ENCODE measurements around the gene ODAD4.

ODAD4 gene

DNA sequence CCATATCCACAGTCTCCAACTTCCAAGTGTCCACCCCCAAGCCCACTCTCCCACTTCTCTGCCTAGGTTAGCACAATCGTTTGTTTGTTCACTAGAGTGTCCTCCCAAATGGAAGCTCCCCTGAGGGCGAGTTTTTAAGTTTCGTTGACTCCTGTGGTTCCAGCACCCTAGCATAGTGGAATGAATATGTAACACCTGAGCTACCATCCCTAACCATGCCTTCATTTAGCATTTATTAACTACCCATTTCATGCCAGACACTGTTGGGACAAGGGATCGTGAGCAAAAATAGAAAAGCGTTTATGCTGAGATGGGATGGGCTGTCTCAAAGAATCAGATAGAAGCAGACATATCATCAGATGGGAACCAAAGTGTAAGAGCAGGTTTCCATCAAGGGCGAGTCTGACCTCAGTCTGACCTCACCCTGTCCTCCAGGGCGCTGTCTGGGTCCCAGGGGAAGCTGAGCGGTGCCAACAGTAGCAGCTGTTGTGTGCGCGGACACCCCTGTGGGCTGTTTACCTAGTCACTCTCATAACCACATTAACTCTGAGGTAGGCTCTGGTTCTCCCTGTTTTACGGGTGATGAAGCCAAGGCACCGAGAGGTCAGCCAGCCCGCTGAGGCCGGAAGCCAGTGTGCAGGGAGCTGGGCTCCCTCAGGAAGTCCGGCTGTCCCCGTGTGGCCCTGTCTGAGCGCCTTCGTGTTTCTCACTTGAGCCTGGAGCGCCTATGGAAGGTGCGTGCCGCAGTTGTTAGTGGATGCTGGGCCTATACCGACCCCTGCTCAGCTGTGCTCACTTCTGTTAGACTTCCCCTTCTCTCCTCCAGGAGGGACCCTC lies 42.4 kb downstream of the ODAD4 start:
- no peak for DNase-seq

DNA sequence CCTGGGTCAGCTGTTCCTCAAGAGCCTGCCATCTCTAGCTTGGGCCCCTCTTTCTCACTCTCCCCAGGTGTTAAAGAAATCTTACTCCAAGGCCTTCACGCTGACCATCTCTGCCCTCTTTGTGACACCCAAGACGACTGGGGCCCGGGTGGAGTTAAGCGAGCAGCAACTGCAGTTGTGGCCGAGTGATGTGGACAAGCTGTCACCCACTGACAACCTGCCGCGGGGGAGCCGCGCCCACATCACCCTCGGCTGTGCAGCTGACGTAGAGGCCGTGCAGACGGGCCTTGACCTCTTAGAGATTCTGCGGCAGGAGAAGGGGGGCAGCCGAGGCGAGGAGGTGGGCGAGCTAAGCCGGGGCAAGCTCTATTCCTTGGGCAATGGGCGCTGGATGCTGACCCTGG lies 43.0 kb downstream of the ODAD4 start:
- no peak for DNase-seq

DNA sequence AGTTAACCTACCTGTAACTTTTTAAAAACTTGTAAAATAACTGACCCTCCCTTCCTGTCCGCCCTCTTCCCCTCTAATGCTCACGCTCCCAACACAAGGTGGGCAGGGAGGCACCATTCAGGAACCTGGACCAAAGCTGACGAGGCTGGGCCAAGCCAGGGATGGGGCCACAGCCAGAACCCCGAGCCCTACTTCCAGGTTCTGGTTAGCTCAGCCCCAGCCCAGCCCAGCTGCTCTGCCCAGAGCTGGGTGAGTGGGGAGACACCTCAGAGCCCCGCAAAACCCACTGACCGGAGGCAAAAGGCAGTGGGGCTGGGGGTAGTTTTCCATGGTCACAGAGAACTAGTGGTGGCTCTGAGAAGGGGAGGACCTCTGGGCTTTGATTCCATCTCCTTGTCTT lies 43.6 kb downstream of the ODAD4 start:
- no peak for DNase-seq

DNA sequence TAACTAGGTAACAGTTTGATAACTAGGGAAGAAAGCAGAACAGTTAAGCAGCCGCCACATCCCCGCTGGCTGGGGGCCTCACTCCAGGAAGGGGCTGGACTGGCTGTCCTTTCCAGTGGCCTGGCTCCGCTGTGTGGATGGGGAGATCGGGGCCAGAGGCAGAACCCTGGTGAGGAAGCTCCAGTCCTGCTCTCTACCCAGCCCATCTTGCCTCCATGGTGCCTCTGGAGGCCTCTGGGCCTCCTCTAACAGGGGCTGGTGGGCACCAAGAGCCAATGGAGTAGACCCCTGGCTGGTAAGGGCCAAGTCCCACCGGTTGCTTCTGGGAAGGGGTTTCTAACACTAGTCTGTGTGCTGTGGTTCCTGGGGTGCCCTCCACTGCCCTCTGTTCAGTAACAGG lies 44.2 kb downstream of the ODAD4 start:
- DNase-seq, result no peak

DNA sequence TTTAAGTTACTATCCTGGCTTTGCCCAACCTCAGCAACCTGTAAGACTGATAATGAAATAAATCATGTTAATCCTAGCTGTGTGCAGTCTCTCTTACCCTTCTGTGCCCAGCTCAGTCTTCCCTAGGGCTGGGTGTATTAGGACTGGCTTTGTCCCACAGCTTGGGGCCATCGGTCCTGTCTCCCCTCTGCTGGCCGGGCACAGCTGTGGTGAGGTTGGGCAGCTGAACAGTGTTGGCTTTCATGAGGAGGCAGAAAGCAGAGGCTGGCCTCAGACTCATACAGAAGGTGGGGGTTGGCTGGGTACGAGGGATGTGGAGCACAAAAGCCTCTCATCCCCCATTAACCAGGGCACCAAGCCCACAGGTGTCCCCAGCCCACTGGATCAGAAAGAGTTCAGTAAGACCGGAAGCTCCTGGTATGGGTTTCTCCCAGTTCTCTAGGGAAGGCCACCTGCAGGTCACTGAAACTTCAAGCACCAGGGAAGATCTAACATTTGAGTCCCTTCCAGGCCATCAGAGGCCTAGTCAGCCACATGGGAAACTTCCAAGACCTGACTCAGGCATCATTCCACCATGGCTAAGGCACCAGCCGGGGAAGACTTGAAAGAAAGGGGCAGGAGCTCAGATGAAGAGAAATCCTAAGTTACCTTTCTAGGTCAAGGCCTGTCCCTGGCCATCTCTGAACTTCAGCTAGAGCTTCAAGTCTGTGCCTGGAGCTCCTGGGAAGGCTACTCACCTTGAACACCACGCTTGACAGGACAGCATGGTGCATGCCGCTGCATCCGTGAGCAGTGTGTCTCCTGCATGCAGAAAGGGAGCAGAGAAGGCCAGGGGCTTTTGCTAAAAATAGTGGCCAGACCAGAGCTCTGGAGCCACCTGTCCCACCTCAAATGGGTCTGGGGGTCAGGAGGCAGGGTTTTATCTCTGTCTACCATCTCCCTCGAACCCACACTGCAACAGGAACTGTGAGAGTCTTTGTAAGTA lies 45.0 kb downstream of the ODAD4 start:
- no peak for DNase-seq

DNA sequence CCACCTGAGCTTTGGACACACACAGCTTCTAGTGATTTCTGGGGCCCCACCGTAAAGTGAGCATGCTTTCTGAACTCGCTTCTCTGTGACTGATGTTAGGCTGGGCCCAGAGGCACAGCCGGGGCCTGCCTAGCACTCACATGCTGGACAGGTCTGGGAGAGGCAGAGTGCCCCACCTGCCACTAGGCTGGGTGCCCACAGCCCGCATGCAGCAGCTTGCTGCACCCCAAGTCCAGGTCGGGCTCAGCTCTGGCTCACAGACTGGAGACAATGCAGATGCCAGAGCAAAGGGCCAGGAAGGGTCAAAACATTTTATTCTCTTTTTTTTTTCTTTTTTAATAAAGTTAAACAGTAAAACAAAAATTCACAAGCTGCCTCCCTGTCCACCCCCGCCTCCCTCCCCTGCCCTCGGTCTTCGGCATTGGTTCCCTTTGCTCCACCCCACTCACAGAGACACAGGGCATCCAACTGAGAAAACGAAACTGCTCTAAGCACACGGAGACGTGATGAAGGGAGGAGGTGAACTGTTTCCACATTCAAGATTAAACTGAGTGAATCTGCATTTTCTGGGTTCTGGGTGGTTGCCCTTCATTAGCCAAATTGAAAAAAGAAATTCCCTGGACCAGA lies 45.8 kb downstream of the ODAD4 start:
- no peak for DNase-seq

DNA sequence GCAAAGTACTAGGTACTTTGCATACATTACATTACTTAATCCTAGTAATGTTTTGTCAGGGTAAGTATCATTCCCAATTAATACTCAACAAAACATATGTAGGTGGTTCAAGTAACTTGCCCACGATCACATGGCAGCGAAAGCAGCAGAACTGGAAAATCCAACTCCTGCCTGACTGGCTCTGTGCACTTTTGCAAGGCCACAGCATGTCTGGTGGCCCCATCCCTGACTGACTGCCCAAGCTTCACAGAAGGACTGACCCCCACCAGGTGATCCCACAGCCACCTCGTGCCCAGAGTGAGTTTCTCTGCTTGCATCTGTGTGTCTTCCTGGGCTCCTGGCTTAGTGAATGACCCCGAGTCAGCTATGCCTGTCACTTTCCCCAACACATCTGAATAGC lies 47.6 kb downstream of the ODAD4 start:
- no peak for DNase-seq

DNA sequence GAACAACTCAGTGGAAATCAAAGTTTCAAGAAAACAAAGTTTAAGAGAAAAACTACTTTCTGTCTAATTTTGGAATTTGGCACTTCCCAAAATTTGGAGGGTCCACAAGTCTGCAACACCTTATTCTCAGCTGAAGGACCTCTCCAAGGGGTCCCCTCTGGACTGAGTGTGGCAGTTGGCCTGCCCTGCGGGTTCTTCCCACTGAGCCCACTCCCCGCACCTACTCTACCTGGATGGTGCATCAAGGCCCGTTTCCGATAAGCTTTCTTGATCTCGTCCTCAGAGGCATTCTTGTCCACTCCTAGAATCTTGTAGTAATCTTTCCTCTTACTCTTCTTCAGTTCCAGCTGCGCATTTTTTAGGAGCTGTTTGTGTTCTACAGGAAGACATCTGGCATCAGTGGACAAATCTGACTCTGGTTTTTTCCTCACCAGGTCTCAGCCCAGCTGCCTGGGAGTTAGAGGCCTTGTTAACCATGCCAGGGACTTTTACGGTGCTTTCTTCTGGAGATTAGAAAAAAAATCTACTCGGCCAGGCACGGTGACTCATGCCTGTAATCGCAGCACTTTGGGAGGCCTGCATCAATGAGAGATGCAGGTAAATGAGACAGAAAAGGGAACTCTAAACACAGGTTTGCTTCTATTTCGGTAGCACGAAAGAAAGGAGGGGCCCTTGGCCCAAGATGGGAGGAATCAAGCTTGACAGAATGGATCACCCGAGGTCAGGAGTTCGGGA lies 51.8 kb downstream of the ODAD4 start:
- DNase-seq, result no peak

DNA sequence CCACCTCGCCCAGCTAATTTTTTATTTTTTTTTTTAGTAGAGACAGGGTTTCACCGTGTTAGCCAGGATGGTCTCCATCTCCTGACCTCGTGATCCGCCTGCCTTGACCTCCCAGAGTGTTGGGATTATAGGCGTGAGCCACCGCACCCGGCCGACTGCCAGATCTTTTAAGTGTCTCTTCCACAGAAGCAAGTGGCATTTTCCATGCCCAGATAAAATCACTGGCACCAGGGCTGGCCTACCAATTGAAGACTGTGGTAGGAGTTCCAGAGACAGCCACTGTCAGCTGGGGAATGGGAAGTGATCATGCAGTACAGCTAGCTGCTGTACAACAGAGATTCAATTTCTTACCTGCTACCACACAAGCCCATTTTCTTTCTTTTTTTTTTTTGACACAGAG lies 54.0 kb downstream of the ODAD4 start:
- DNase-seq, result no peak

DNA sequence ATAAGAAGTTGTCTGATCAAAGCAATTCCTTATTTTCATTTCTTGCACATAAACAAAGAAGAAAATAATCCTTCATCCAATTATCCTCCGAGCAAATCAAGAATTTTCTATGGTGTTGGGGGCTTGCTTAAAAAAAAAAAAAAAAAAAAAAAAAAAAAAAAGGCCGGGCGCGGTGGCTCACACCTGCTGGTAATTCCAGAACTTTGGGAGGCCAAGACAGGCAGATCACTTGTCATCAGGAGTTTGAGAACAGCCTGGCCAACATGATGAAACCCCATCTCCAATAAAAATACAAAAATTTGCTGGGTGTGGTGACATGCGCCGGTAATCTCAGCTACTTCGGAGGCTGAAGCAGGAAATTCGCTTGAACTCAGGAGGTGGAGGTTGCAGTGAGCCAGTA lies 55.5 kb downstream of the ODAD4 start:
- no peak for DNase-seq

DNA sequence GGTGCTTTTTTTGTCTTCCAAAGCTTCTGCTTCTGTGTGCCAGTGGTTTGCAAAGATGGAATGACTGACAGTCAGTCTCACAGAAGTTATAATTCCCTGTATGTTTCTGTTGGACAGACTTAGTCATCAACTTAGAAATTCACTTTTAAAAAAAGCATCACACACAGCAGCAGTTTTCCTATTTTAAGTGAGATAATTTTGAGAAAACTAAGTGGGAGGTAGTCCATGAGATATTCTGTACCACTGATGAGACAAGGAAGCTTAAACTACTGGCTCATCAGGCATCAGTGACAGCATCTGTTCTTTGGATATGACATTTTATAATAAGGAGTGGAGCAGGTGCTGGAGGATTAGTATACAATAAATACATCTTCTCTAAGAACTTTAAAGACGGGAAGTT lies 56.2 kb downstream of the ODAD4 start:
- DNase-seq, result no peak

DNA sequence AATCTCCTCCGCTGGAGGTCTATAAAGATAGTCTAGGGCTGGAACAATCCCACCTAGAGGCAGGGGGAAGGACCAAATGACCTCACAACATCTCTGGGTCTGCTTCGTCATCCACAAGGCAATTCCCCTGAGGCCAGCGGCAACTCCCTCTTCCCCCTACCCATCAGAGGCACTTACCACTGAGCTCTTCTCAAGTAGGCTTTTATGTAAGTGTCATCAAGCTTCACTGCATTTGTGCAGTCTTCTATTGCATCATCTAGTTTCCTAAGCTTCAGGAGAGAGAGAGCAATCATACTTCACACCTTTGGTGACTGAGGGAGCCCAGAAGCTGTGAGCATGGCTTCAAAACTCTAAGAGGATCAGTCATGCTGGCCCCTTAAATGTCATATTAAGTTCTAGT lies 57.2 kb downstream of the ODAD4 start:
- no peak for DNase-seq

DNA sequence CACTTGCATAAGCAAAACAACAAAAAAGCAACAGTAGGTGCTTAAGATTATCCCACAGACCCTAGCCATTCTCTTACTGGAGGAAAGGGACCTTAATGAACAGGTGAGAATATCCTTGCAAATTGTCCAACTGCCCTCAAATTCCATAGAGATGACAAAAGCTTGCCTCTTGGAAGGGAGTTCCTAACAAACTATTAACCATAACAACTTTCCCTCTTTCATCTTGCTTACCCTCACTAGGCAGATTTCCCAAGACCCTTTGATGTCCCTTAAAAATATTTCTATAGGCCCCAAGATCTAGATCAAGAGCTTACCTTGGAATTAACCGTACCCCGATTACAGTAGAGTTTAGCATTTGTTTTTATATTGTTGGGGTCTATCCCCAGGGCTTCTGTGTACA lies 58.0 kb downstream of the ODAD4 start:
- no peak for DNase-seq

DNA sequence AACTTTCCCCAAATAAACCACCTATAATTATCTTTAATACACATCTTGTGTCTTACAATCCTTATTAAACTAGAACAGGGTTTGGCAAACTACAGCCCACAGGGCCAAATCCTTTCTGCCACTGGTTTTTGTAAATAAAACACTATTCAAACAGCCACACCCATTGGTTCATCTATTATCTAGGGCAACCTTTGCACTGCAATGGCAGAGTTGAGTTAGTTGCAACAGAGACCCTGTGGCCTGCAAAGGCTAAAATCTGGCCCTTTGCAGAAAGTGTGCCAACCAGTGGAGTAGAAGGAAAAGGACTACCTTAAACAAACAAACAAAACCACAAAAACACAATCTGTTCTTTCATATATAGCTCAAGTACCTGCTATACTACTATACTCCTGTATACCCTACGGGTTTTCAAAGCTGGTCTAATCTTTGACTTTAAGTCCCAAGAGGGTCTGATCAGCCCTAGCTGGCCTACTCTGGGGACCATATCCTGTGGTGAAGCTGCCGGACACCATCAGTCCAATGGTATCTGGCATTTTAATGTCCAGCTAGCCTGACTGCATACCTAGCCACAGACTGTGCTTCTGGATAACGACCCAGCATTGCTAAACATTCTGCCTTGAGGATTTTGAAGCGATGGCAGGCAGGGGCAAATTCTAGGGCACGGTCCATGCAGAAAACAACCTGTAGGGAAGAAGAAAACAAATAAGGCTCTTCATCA lies 59.4 kb downstream of the ODAD4 start:
- no peak for DNase-seq

DNA sequence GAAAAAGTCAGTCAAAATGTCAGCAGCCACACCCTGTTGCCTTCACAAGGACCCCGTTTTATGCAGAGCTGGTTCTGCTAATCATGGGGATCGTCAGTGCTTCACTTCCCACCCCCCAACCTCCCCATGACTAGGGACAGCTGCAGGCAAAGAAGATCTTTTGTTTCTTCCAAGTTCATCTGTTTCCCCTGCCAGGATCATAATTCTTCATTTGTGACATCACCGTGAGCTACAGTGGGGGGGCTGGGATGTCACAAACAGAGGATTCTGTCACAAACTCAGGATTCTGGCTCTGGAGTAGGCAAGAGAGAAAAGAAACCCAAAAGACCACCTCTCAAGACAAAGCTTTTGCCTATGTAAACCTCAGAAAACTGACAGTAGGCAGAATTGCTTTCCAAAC lies 62.2 kb downstream of the ODAD4 start:
- DNase-seq, result no peak

DNA sequence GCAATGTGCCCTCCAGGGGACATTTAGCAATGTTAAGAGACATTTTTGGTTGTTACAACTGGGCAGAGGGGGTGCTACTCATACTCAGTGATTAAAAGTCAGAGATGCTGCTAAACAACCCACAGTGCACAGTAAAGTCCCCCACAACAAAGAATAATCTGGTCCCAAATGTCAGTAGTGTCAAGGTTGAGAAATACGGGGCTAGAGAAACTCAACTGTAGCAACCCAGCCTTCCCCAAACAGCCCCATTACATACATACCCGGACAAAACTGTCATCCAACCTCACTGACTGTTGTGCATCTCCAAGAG lies 66.4 kb downstream of the ODAD4 start:
- DNase-seq, result no peak

DNA sequence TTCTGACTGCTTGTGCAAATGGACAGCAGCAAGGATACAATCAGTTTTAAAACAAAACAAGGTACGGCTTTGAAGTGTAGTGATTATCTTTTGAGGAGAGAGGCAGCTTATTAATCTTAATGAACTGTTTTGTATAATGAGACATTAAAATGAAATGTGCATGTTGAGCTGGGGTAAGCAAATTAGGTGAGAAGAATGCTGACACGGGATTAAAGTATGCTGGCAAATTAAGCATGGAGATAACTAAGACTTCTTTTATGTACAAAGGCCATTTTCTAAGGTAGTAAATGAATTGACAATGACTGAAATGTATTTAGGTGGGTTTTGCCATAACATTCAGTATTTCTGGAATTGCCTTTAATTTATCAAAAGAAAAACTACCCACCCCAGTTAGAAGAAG lies 68.1 kb downstream of the ODAD4 start:
- no peak for DNase-seq

DNA sequence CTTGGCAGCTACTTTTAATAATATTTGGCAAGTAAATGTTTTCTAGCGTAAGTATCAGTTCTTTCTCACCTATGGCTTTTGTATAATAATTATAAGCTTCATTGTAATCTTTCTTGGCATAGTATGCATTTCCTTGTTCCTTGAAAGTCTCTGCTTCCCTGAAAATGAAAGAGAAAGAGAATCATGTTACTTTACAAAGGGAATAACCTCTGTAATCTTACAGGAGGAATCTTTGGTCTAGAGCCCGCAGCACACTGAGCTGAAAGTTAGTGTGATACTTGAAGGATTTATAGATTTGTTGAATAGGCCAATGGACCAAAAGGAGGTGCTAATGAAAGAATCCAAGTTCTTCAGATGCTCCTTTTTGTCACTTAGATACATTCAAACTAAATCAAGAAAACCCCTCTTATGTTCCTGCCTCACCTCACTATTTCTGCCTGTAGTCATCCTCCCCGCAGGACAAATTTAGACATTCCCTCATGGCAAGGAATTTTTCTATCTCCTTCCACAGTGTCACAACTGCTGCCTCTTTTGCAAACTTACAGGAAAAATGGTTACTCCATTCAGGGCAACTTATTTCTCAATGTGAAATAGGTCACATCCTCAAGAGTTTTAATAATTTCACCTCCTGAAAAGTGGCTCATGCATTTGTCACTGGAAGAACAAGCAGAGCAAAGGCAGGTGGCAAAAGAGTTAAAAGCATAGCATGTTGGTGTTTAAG lies 70.2 kb downstream of the ODAD4 start:
- DNase-seq, result no peak

DNA sequence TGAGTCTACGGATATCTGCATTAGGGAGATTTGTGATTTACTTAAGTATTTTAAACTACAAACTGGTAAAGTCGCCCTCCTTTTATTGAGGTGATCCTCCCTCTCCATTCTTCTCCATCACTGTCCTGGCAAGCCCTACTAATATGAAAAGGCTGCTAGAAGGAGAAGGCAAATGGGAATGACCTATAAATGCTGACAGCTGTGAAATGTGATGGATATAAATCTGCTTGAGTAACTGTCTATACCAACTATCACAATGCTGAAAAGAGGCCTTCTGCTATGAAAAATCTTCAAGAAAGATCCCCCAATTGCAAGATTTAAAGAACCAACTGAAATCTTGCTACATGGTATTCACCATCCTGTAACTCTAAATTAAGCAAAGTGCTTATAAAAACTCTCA lies 71.3 kb downstream of the ODAD4 start:
- DNase-seq, result no peak

DNA sequence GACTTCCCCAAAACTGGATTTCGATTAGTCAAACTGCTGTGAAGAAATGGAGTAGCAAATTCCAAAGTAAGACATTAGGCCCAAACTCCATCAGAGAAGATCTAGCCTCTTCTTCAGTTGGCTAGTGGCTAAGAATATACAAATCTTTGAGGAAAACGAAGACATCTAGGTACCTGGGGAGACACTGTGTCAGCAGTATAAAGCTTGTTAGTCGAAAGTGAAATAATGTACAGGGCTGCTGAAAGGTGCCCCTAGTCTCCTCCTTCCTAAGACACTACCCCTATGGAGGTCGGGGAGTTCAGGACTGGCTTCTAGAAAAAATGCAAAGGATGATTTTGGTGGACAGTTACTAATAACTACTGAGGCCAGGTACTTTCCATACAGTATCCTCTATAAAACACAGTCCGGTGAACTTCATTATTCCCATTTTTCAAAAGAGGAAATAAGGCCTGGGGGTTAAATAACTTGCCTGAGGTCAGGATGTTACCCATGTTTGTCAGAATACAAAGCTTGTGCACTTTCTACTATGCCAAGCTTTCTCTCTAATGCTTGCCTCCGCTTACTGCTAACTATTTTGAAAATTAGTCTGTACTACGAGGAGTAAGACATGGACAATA lies 71.9 kb downstream of the ODAD4 start:
- no peak for DNase-seq

DNA sequence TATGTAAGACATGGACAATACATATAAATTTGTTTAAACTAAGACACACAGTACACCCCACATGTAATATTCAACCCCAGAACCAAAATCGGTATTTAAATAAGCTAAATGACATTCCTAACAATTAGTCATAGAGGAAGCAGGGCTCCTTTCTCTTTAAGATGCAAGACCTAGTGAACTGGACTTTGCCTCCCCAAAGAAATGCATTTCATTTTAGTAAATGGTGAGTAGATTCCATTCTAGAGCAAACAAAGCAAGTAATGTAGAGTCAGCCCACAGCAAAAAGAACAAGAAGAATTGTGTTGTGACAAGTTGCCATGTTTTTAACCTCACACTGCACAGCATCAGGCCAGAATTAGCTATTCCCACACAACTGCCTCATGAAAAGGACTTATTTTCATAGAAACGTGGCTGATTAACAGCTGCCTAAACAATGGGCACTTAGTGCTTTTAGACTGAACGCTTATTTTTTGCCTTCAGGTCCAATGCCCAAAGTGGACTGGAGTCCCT lies 72.4 kb downstream of the ODAD4 start:
- DNase-seq, result no peak

Measured in activated effector memory CD4-positive, alpha-beta T cell treated with Interleukin-2 at 50 U/mL for 16 hours (primary cell).